GM23338 (cell line): ENCODE data around the gene GLTP. TPM values are rescaled to one million over a fixed set of nuclear protein-coding genes. Genes with fewer than 3 reads are reported as not detected.
A peak's percentile ranks its signal among the peaks of the same experiment; 100 is the strongest.

Source experiments
- ATAC-seq: fragments of 200-7000 bp; cut with Tn5 transposase; 3 replicates; pipeline ENCODE4 v1.9.1; 2020
- DNase-seq: peaks from one replicate; pipeline ENCODE4 v3.0.0-alpha.2; 2015; ENCODE audit warnings: low spot score
- H2AFZ ChIP-seq: fragments of 200-600 bp; sonication (generic); 2 replicates; pipeline ENCODE4 v1.8.0; 2016; ENCODE audit warnings: antibody characterized with exemption, mild to moderate bottlenecking, moderate library complexity
- H3F3A ChIP-seq: fragments of 200-600 bp; sonication (generic); replicated peaks from 2 replicates; pipeline ENCODE4 v1.8.0; 2017; ENCODE audit warnings: antibody characterized with exemption, mixed run types, low read depth
- H3K27ac ChIP-seq: fragments of 200-600 bp; sonication (generic); 2 replicates; pipeline ENCODE4 v1.6.1; 2016; ENCODE audit warnings: low read depth
- H3K27me3 ChIP-seq: fragments of 200-600 bp; sonication (generic); 2 replicates; pipeline ENCODE4 v1.8.0; 2016; ENCODE audit warnings: mild to moderate bottlenecking, mixed run types, moderate library complexity; ENCODE audit not compliant: insufficient read depth
- H3K36me3 ChIP-seq: fragments of 200-600 bp; sonication (generic); 2 replicates; pipeline ENCODE4 v1.8.0; 2016; ENCODE audit warnings: mild to moderate bottlenecking; ENCODE audit not compliant: insufficient read depth
- H3K4me1 ChIP-seq: fragments of 200-600 bp; sonication (generic); 2 replicates; pipeline ENCODE4 v1.8.0; 2016; ENCODE audit warnings: mild to moderate bottlenecking, moderate library complexity; ENCODE audit not compliant: insufficient read depth
- H3K4me2 ChIP-seq: fragments of 200-600 bp; sonication (generic); 2 replicates; pipeline ENCODE4 v1.7.1; 2017; ENCODE audit warnings: mixed run types
- H3K4me3 ChIP-seq: fragments of 200-600 bp; sonication (generic); 2 replicates; pipeline ENCODE4 v1.6.1; 2016; ENCODE audit warnings: mixed run types
- H3K79me2 ChIP-seq: fragments of 200-600 bp; sonication (generic); replicated peaks from 2 replicates; pipeline ENCODE4 v1.8.0; 2017; ENCODE audit warnings: mild to moderate bottlenecking; ENCODE audit not compliant: insufficient read depth
- H3K9me2 ChIP-seq: fragments of 200-600 bp; sonication (generic); 2 replicates; pipeline ENCODE4 v1.8.0; 2017; ENCODE audit not compliant: insufficient read depth
- H4K20me1 ChIP-seq: fragments of 200-600 bp; sonication (generic); replicated peaks from 2 replicates; pipeline ENCODE4 v1.8.0; 2017; ENCODE audit warnings: mild to moderate bottlenecking; ENCODE audit not compliant: insufficient read depth
- H3K27ac Mint-ChIP-seq: 2 replicates; pipeline ENCODE4 v1.8.0; 2020; ENCODE audit warnings: inconsistent platforms, mild to moderate bottlenecking, moderate library complexity, mixed read lengths
- H3K27me3 Mint-ChIP-seq: 3 replicates; pipeline ENCODE4 v1.8.0; 2022; ENCODE audit warnings: low read depth, mild to moderate bottlenecking, moderate library complexity, mixed read lengths, inconsistent platforms; ENCODE audit not compliant: insufficient read depth, poor library complexity
- H3K36me3 Mint-ChIP-seq: 3 replicates; pipeline ENCODE4 v1.8.0; 2021; ENCODE audit warnings: low read depth, mild to moderate bottlenecking, inconsistent platforms, moderate library complexity, mixed read lengths
- H3K4me1 Mint-ChIP-seq: 3 replicates; pipeline ENCODE4 v1.8.0; 2020; ENCODE audit warnings: mild to moderate bottlenecking, inconsistent platforms, mixed read lengths
- H3K4me3 Mint-ChIP-seq: 3 replicates; pipeline ENCODE4 v1.8.0; 2021; ENCODE audit warnings: moderate library complexity, mild to moderate bottlenecking, inconsistent platforms, mixed read lengths
- H3K9me3 Mint-ChIP-seq: 3 replicates; pipeline ENCODE4 v1.8.0; 2020; ENCODE audit warnings: moderate library complexity, mild to moderate bottlenecking, inconsistent platforms, mixed read lengths
- CREB1 ChIP-seq: fragments of 250-450 bp; sonication (Bioruptor Pico); IDR thresholded peaks from 2 replicates; pipeline ENCODE4 v1.5.0; 2020; ENCODE audit warnings: low read depth, mild to moderate bottlenecking, moderate library complexity
- JUNB ChIP-seq: IDR thresholded peaks from one replicate; pipeline ENCODE4 v1.6.1; 2016; ENCODE audit warnings: antibody characterized with exemption; ENCODE audit not compliant: unreplicated experiment
- NANOG ChIP-seq: IDR thresholded peaks from 2 replicates; pipeline ENCODE4 v1.6.1; 2016; ENCODE audit warnings: antibody characterized with exemption, borderline replicate concordance
- POLR2AphosphoS5 ChIP-seq: IDR thresholded peaks from 2 replicates; pipeline ENCODE4 v1.6.1; 2016; ENCODE audit warnings: antibody characterized with exemption, low read depth
- STAT1 ChIP-seq: IDR thresholded peaks from one replicate; pipeline ENCODE4 v1.6.1; 2016; ENCODE audit warnings: antibody characterized with exemption; ENCODE audit not compliant: unreplicated experiment
- ZNF114 ChIP-seq: fragments of 250-450 bp; sonication (Bioruptor Pico); IDR thresholded peaks from 2 replicates; pipeline ENCODE4 v1.5.0; 2020; ENCODE audit warnings: mild to moderate bottlenecking, moderate library complexity
- ZNF331 ChIP-seq: fragments of 250-450 bp; sonication (Bioruptor Pico); IDR thresholded peaks from 2 replicates; pipeline ENCODE4 v1.5.0; 2020; ENCODE audit warnings: low read depth, mild to moderate bottlenecking, moderate library complexity
- ZNF462 ChIP-seq: fragments of 250-450 bp; sonication (Bioruptor Pico); IDR thresholded peaks from 2 replicates; pipeline ENCODE4 v1.5.0; 2020; ENCODE audit warnings: mild to moderate bottlenecking, moderate library complexity
- polyA plus RNA-seq: library from polyadenylated mRNA; unstranded; fragments of >200 nt; fragmentation: Nextera tagmentation; extraction: Ambion mirVana; gene quantifications from 2 replicates; pipeline ENCODE4 v1.2.1, GENCODE V29; 2016
- total RNA-seq: library from RNA; depleted of rRNA; stranded (reverse); fragments of >200 nt; shearing (Covaris generic); gene quantifications from 2 replicates; pipeline ENCODE4 v1.2.3, GENCODE V29; 2014
- TF ChIP-seq, protein P1 (sequence below): IDR thresholded peaks from 2 replicates; pipeline ENCODE4 v1.6.1; 2016; ENCODE audit warnings: antibody characterized with exemption
- TF ChIP-seq, protein P2 (sequence below), 2 experiments: fragments of 200-600 bp in 1 of 2; sonication (generic) in 1 of 2; conservative IDR thresholded peaks; 2 replicates each; pipeline versions ENCODE4 v1.5.1 to v1.6.1; 2016 to 2017; ENCODE audit warnings: antibody characterized with exemption in 2 of 2, low read depth in 2 of 2, mild to moderate bottlenecking in 2 of 2, moderate library complexity in 1 of 2
- TF ChIP-seq, protein P3 (sequence below): IDR thresholded peaks from one replicate; pipeline ENCODE4 v1.6.1; 2018; ENCODE audit warnings: antibody characterized with exemption; ENCODE audit not compliant: unreplicated experiment

Gene GLTP
- total and polyA plus RNA-seq, 2 experiments from 2014 or later = 26.5 to 30.2 TPM

DNA sequence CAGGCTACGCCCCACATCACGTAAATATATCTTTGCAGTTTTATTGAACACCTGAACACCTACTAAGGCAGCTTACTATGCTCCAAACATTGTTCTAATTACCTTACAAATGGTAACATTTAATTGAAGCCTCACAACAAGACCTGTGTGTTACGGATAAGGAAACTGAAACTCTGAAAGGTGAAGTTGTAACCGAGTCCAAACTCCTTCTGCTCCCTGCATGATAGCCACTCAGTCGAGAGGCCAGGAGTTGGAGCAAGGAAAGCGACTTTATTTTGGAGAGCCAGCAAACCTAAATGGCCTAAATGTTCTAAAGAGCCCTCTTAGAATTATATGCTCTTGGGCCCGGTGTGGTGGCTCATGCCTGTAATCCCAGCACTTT, 34.5 kb downstream of the GLTP start:
- DNase-seq (no peak), ATAC-seq (no peak)
- Histone ChIP-seq H3K4me1 (no peaks in the 10 kb centered on the region), H3F3A (no peaks in the 10 kb centered on the region; the same call in 1 of the 2 replicates), H2AFZ (peak overlapping the region; percentile 94; the same call in 1 of the 2 replicates), H3K79me2 (no peaks in the 10 kb centered on the region), H3K36me3 (no peaks in the 10 kb centered on the region), H3K4me3 (peak overlapping the region; percentile 43; the same call in 1 of the 2 replicates), H4K20me1 (no peaks in the 10 kb centered on the region), H3K9me2 (no peaks in the 10 kb centered on the region), H3K27ac (no peak overlapping the region), H3K4me2 (peak overlapping the region; percentile 69; the same call in 1 of the 2 replicates), H3K27me3 (no peaks in the 10 kb centered on the region)
- H3K9me3 Mint-ChIP-seq = no peaks in the 10 kb centered on the region
- no peak overlapping the region for H3K27ac Mint-ChIP-seq
- H3K36me3 Mint-ChIP-seq = no peaks in the 10 kb centered on the region
- peaks cover under 1% of the 10 kb centered on the region; the same call in 2 of the 3 replicates for H3K4me1 Mint-ChIP-seq
- H3K27me3 Mint-ChIP-seq = peaks cover 20% of the 10 kb centered on the region
- TF ChIP-seq ZNF462 (CRISPR knock-in tag) = no peak
- TF ChIP-seq, protein P1, sequence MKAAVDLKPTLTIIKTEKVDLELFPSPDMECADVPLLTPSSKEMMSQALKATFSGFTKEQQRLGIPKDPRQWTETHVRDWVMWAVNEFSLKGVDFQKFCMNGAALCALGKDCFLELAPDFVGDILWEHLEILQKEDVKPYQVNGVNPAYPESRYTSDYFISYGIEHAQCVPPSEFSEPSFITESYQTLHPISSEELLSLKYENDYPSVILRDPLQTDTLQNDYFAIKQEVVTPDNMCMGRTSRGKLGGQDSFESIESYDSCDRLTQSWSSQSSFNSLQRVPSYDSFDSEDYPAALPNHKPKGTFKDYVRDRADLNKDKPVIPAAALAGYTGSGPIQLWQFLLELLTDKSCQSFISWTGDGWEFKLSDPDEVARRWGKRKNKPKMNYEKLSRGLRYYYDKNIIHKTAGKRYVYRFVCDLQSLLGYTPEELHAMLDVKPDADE = no peak
- no peak for TF ChIP-seq STAT1
- no peak for TF ChIP-seq POLR2AphosphoS5
- TF ChIP-seq ZNF114 (CRISPR knock-in tag) = no peak
- no peak for TF ChIP-seq NANOG
- no peak for TF ChIP-seq JUNB
- TF ChIP-seq, protein P2, sequence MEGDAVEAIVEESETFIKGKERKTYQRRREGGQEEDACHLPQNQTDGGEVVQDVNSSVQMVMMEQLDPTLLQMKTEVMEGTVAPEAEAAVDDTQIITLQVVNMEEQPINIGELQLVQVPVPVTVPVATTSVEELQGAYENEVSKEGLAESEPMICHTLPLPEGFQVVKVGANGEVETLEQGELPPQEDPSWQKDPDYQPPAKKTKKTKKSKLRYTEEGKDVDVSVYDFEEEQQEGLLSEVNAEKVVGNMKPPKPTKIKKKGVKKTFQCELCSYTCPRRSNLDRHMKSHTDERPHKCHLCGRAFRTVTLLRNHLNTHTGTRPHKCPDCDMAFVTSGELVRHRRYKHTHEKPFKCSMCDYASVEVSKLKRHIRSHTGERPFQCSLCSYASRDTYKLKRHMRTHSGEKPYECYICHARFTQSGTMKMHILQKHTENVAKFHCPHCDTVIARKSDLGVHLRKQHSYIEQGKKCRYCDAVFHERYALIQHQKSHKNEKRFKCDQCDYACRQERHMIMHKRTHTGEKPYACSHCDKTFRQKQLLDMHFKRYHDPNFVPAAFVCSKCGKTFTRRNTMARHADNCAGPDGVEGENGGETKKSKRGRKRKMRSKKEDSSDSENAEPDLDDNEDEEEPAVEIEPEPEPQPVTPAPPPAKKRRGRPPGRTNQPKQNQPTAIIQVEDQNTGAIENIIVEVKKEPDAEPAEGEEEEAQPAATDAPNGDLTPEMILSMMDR (conservative IDR thresholded peaks at IDR 0.05; ENCODE audit: low read depth in 2 of 2) = no peak
- no peak for TF ChIP-seq CREB1 (CRISPR knock-in tag)
- TF ChIP-seq, protein P3, sequence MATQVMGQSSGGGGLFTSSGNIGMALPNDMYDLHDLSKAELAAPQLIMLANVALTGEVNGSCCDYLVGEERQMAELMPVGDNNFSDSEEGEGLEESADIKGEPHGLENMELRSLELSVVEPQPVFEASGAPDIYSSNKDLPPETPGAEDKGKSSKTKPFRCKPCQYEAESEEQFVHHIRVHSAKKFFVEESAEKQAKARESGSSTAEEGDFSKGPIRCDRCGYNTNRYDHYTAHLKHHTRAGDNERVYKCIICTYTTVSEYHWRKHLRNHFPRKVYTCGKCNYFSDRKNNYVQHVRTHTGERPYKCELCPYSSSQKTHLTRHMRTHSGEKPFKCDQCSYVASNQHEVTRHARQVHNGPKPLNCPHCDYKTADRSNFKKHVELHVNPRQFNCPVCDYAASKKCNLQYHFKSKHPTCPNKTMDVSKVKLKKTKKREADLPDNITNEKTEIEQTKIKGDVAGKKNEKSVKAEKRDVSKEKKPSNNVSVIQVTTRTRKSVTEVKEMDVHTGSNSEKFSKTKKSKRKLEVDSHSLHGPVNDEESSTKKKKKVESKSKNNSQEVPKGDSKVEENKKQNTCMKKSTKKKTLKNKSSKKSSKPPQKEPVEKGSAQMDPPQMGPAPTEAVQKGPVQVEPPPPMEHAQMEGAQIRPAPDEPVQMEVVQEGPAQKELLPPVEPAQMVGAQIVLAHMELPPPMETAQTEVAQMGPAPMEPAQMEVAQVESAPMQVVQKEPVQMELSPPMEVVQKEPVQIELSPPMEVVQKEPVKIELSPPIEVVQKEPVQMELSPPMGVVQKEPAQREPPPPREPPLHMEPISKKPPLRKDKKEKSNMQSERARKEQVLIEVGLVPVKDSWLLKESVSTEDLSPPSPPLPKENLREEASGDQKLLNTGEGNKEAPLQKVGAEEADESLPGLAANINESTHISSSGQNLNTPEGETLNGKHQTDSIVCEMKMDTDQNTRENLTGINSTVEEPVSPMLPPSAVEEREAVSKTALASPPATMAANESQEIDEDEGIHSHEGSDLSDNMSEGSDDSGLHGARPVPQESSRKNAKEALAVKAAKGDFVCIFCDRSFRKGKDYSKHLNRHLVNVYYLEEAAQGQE = no peak
- TF ChIP-seq ZNF331 (CRISPR knock-in tag) = no peak
- H3K4me3 Mint-ChIP-seq = peak overlapping the region; percentile 44
